SIG-M5 (cell line): ENCODE data around the gene GRK1.
A peak's percentile ranks its signal among the peaks of the same experiment; 100 is the strongest.

Experiments
- DNase-seq: peaks from one replicate; lab custom pipeline; 2025; lab: John Stamatoyannopoulos, UW

Gene GRK1

DNA sequence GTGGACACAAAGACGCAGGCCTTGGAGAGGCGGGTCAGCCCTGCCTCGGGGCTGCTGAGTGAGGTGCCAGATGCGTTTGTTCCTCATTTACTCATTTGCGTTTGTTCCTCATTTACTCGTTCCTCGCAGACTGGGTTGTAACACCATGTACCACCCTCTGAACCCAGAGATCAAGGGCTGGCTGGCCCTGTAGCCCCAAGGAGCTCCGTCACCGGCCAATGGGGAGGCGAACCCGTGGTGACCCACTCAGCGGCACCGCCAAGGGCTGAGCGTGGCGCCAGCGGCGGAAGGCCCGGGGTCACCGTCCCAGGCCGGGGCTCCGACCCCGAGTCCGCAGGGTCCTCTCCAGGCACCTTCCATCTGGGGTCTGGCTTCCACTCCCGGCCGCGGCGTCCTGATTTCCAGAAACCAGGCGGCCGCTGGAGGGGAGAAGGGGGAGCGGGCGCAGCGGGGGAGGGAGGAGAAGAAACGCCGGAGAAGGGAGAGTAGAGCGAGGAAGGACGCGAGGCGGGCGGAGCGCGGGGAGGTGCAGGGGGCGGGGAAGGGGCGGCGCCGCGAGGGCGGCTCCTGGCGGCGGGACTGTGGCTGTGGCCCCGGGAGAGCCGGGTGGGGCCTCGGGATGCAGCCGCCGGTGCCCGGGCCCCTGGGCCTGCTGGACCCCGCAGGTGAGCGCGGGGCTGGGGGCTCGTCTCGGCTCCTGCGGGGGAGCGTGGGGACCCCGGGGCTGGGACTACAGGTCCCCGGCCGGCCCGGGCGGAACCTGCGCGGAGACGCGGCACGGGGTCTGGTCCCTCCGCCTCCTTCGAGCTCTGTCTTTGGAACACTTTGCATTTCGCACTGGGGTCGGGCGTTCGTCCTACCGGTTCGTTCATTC is 91.9 kb downstream of the GRK1 start, which contains the start of gene TMEM255B:
Gene TMEM255B (plus strand): TSS at position 576 of the 874 bp plus-strand sequence. CDS start 44 bp downstream, at position 620.
- peak; percentile 79 for DNase-seq

- DNase-seq, result no peak
These were observed 92.6 kb downstream of the GRK1 start for GRCh38 chr13:113759525-113760137.

DNA sequence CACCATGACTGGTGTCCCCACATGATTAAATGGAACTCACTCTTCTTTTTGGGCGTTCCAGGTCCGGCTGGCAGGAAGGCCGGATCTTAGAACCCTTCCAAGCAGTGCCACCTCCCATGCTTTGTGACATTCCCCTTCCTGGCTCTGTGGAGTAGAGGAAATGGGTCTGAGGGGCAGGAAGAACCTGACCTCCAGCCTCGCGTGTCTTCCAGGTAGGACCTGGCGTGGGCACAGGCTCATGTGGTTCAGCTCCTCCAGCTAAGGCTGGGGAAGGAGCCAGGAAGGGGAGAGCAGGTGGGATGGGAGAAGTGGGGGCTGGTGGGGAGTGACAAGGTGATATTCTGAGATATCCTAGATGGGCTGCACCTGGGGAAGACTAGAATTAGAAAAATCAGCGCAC is 94.1 kb downstream of the GRK1 start:
- no peak for DNase-seq

DNA sequence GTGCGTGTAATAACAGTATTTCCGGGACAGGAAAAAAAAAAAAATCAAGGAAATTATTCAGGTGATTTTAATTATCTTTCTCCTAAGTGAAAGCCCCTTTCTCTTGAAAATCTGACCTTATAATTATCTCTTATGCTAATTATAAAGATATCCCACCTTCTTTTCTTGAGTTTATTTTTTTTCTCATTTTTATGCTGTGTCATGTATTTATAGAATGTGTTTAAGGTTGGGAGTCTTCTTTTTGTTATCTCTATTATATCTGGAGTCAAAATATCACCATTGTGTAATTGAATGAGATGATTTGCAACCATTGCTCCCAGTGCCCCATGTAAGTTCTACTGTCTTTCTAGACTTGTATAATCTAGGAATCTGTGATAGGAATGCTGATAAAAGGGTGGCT is 95.1 kb downstream of the GRK1 start:
- no peak for DNase-seq

DNA sequence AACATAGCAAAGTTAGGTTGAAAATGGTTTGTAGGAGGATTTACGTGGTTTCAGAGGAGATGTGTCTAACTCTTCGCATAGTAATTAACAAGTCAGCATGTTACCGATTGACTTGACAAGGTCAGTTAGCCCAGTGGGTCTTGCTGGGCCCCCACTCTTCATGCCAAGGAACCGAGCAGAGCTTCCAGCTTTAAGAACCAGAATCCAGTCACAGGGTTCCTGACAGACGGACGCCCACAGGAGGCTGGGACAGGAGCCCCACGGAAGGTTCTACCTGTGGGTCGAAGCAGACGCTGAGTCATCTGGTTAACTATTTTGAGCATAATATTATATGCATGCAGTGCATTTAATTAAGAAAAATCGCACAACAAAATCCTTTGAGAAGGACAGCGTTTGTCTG is 95.5 kb downstream of the GRK1 start:
- DNase-seq, result no peak

DNA sequence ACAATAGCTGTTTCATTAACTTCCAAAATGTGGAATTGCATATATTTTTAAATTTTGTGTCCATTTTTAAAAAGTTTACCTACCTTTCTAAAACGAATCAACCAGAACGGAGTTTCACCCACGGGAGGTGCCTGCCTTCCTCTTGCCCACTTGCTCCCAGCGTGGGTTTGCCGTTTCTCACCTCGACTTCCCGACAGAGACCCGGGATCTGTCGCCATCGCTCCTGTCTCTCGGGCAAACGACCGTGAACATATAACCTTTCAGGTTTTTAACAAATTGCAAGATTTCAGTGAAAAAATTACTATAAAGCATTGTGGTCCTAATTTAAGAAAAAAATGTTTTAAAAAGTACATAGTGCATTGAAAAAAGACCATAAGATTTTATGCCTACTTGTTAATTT is 96.2 kb downstream of the GRK1 start:
- no peak for DNase-seq

GRCh38 chr13:113763961-113764792 is 97.2 kb downstream of the GRK1 start:
- no peak for DNase-seq

DNA sequence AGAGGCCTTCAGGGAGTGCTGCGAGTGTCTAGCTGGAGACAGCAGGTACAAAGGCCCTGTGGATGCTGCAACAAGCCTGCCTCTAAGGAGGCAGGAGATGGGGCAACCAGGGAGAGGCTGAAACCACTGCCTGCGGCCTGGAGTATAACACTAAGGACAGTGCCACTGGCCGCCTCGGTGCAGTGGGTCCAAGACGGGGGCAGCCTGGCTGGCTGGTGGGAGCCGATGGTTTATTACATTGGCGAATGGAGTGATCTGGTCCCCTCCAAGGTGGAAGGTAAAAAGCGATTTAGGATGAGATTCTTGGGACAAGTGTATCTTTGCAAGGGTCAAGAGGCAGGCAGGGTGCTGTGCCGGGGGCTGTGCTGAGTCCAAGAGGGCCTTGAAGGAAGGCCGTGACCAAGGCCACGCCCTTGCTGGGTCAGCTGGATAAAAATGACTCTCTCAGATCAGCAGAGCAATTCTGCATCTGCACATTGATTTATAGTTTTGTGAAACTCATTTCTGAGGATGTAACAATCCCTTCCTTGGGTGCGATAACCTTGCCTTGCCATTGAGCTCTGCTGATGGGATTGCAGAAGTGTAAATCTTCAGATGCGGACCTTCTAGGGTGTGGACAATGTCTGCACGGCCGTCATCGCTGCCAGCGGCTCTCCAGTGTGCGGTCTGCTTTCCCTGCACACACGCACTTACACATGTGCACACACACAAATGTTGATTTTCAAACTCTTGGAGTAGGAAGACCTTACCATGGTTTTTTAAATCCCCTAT is 98.0 kb downstream of the GRK1 start:
- DNase-seq, result no peak

GRCh38 chr13:113765564-113765910 is 98.5 kb downstream of the GRK1 start:
- DNase-seq, result no peak

DNA sequence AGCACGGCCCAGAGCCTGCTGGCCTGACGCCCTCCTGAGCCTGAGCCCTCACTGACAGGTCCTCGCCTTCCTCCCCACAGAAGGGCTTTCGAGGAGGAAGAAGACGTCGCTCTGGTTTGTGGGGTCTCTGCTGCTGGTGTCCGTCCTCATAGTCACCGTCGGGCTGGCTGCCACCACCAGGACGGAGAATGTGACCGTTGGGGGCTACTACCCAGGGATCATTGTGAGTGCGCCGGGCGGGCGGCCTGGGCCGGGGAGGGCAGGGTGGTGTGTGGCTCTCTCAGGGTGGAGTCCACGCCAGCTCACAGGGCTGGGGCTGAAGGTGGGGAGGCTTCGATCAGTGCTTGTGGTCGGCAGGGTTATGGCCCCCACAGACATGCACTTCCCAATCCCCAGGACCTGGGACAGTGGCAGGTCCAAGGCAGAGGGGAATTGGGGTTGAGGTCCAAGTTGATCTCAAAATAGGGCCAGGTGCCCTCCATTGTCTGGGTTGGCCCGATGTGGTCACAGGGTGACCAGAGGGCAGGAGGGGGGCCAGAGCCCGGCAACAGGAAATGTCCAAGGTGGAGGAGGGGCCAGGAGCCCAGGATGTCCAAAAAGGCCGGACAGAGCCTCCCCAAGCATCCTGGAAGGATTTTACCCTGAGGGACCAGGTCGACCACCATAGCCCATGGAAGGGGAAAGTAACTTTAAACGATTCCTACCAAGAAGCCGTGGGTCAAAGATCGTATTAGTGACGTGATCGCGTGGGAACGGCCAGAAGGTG is 99.2 kb downstream of the GRK1 start:
- no peak for DNase-seq

DNA sequence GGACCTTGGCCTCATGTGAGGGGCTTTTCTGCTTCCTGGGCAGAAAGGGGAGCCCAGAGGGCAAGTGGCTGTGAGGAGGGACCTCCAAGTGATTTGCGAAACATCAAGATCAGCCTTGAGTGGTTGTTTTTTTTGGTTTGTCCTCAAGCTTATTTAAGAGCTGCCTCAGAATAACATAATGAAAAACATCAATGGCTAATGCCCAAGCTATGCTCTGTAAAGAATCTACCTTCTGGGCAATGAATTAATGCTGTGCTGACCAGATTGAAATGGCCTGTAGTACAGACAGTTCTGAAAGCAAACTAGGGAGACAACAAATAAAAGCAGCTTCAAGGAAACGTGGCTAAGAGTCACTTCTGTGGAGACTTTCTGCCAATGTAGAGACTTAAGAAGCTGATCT is 100.3 kb downstream of the GRK1 start:
- DNase-seq, result no peak

DNA sequence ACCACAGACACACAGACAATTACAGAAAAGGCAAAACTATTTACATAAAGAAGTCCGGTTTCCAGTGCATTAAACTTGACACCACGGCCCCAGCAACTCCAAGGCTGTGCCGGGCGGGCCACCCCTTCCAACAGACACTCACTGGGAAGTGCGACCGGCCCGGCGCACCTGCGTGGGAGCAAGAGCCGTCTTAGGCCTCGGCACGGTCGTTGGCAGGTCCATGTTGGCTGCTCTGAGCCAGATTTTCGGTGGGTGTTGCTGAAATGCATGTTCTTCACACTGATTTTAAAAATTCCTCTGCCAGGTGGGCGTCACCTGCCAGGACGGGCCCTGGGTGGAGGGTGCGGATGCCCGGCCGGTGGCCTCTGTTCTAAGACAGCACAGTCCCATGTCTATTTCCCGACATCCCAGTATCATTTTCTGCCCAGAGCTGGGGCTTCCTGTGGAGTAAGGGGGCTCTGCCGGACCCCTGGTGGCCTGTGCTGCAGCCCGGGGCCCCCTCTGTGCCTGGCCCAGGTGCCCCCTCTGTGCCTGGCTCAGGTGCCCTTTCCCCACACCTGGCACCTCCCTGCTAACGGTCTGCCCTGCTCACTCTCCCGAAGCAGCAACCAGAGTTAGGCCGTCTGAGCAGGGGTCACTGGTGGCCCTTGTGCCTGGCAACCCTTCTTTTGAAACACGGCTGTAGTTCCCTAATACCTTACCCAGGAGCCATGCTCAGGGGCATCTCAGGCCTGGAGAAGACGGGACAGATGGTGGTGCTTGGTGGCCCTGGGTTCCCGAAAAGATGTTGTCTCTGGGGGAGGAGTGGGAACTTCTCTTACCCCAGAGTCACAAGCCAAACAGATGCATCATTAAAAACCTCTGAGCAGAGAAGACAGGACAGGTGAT is 101.2 kb downstream of the GRK1 start:
- no peak for DNase-seq

DNA sequence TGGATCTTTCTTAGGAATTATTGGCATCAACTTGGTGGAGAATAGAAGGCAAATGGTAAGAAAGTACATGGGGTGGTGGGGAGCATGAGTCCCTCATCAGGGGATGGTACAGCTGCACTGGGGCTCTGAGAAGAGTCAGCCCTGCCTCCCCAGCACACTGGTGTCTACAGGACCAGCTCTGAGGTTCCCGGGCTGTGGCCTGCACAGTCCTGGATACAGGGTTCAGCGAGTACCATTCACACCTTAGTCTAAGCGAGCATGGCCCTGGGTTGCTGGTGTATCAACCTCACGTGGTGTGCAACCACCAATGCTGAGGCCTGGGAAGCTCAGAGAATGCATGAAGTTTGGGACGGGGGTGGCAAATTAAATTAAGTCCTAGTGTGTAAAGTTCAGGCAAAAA is 102.1 kb downstream of the GRK1 start:
- no peak for DNase-seq

DNA sequence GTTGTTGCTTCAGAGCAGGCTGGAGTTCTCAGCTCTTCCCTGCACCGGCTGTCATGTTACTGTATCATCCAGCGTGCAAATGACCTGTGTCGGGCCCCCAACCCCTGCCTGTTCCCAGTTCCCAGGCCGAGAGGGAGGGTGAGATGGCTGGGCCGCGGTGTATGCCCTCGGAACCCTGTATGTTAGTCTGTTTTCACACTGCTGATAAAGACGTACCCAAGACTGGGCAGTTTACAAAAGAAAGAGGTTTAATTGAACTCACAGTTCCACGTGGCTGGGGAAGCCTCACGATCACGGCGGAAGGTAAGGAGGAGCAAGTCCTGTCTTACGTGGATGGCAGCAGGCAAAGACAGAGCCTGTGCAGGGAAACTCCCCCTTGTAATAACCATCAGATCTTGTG is 102.9 kb downstream of the GRK1 start:
- DNase-seq, result no peak

- DNase-seq, result no peak
These were observed 103.4 kb downstream of the GRK1 start for GRCh38 chr13:113770441-113770840.

DNA sequence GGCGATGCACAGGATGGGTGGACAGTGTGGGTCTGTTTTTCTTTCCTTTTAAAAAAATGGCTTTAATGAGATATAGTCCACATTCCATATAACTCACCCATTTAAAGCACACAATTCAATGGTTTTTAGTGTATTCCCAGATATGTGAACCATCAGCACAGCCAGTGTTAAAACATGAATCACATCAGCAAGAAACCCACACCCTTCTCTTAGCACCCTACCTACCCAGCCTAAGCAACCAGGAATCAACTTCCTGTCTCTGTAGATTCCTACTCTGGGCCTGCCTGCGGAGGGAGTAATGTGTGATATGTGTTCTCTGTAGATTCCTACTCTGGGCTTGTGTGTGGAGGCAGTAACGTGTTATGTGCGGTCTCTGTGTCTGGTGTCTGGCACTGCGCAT is 103.9 kb downstream of the GRK1 start:
- DNase-seq, result no peak

DNA sequence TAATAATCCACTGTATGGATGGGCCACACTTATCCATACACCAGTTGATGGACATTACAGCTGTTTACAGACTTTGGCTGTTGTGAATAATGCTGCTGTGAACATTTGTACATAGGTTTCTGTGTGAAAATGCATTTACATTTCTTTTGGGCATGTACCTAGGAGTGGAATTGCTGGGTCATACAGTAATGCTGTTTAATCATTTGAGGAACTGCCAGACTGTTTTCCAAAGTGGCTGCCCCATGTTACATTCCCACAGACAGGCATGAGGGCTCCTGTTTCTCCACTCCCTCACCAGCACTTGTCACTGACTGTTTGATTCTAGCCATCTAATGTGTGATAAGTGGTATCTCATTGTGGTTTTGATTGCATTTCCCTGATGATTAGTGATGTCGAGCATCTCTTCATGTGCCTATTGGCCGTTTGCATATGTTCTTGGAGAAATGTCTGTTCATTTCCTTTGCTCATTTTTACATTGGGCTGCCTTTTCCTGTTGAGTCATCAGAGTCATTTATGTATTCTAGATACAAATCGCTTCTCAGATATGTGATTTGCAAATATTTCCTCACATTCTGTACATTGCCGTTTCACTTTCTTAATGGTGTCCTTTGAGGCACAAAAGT is 104.8 kb downstream of the GRK1 start:
- DNase-seq, result no peak

GRCh38 chr13:113774177-113775107 is 107.4 kb downstream of the GRK1 start:
- DNase-seq, result no peak
